CD8-positive, alpha-beta memory T cell (primary cell): ENCODE results near the gene MMRN2. TPM values are rescaled to one million over a fixed set of nuclear protein-coding genes. Genes with fewer than 3 reads are reported as not detected.

Experiments
- CTCF ChIA-PET: fragments of 350-600 bp; sonication (Branson Sonifier 250); formaldehyde crosslinking; loops from one replicate; lab custom pipeline; 2021; ENCODE audit warnings: antibody characterized with exemption; lab: Charles Lee
- POLR2A ChIA-PET: fragments of 350-600 bp; sonication (Branson Sonifier 250); formaldehyde crosslinking; loops from one replicate; lab custom pipeline; 2021; ENCODE audit warnings: antibody characterized with exemption; lab: Charles Lee
- DNase-seq, 5 donors: peaks; one replicate each; pipeline versions ENCODE4 v3.0.0 to v3.0.0-alpha.2; 2020 to 2022; ENCODE audit warnings: mixed read lengths in 1 of 5
- H3K27ac ChIP-seq: one replicate; pipeline ENCODE4 v1.7.0; 2013; ENCODE audit warnings: low read depth, mild to moderate bottlenecking, low read length, moderate library complexity
- H3K27me3 ChIP-seq: 2 replicates; pipeline ENCODE4 v1.7.0; 2013; ENCODE audit warnings: low read length, mild to moderate bottlenecking; ENCODE audit not compliant: insufficient read depth, poor library complexity, severe bottlenecking
- H3K36me3 ChIP-seq: 2 replicates; pipeline ENCODE4 v1.7.0; 2013; ENCODE audit warnings: mild to moderate bottlenecking, low read length, moderate library complexity; ENCODE audit not compliant: insufficient read depth
- H3K4me1 ChIP-seq: 2 replicates; pipeline ENCODE4 v1.7.0; 2013; ENCODE audit warnings: mild to moderate bottlenecking, low read length, moderate library complexity; ENCODE audit not compliant: insufficient read depth
- H3K4me3 ChIP-seq: 2 replicates; pipeline ENCODE4 v1.7.0; 2013; ENCODE audit warnings: mild to moderate bottlenecking, low read length
- H3K9me3 ChIP-seq: 2 replicates; pipeline ENCODE4 v1.7.0; 2013; ENCODE audit warnings: mild to moderate bottlenecking, low read length
- H3K27ac Mint-ChIP-seq, 8 donors: one replicate each; pipeline ENCODE4 v1.8.0; 2020 to 2021; ENCODE audit warnings: mixed read lengths in 8 of 8, mild to moderate bottlenecking in 6 of 8, inconsistent platforms in 3 of 8, moderate library complexity in 3 of 8
- H3K27me3 Mint-ChIP-seq, 2 donors: one replicate each; pipeline ENCODE4 v1.8.0; 2020 to 2021; ENCODE audit warnings: mixed read lengths in 2 of 2, mild to moderate bottlenecking in 1 of 2, moderate library complexity in 1 of 2
- H3K36me3 Mint-ChIP-seq, 3 donors: one replicate each; pipeline ENCODE4 v1.8.0; 2020 to 2021; ENCODE audit warnings: mixed read lengths in 3 of 3, inconsistent platforms in 1 of 3, mild to moderate bottlenecking in 1 of 3
- H3K4me1 Mint-ChIP-seq, 3 donors: one replicate each; pipeline ENCODE4 v1.8.0; 2020 to 2021; ENCODE audit warnings: mixed read lengths in 3 of 3, inconsistent platforms in 1 of 3, mild to moderate bottlenecking in 1 of 3
- H3K4me3 Mint-ChIP-seq, 7 donors: one replicate each; pipeline ENCODE4 v1.8.0; 2020 to 2021; ENCODE audit warnings: mixed read lengths in 7 of 7, mild to moderate bottlenecking in 6 of 7, moderate library complexity in 4 of 7, inconsistent platforms in 2 of 7
- H3K9me3 Mint-ChIP-seq, 5 donors: one replicate each; pipeline ENCODE4 v1.8.0; 2020 to 2022; ENCODE audit warnings: mixed read lengths in 5 of 5, mild to moderate bottlenecking in 3 of 5, moderate library complexity in 2 of 5, inconsistent platforms in 1 of 5
- polyA plus RNA-seq: library from polyadenylated mRNA; unstranded; fragments of 300-500 nt; fragmentation: Illumina TruSeq; gene quantifications from one replicate; pipeline ENCODE4 v1.2.3, GENCODE V29; 2021
- total RNA-seq, 2 experiments: library from RNA; stranded (reverse); gene quantifications; one replicate each; pipeline ENCODE4 v1.2.3, GENCODE V29; 2021

Gene MMRN2
- total and polyA plus RNA-seq, 3 experiments from 2014 or later, result not detected

GRCh38 chr10:86972613-86973380 lies 15.4 kb upstream of the MMRN2 start:
- H3K27me3 ChIP-seq, result no peaks in the 10 kb centered on the region
- Mint-ChIP-seq H3K36me3 (no peaks in the 10 kb centered on the region), H3K27ac (peak overlapping the region in 7 of 8 donors; percentile 7 to 86 (median 68)), H3K4me3 (peak overlapping the region; percentile 4 to 66 (median 39)), H3K9me3 (no peaks in the 10 kb centered on the region), H3K4me1 (peaks cover 15 to 35% (median 21%) of the 10 kb centered on the region in 3 donors), H3K27me3 (peaks cover 0 to 2% of the 10 kb centered on the region in 2 donors)
- ChIA-PET POLR2A (no interaction called here), CTCF (no interaction called here)
- H3K27ac ChIP-seq, result no peak overlapping the region
- no peak overlapping the region for H3K4me3 ChIP-seq
- no peaks in the 10 kb centered on the region for H3K9me3 ChIP-seq
- H3K36me3 ChIP-seq, result no peaks in the 10 kb centered on the region
- no peak for DNase-seq
- H3K4me1 ChIP-seq, result peaks cover 31% of the 10 kb centered on the region

DNA sequence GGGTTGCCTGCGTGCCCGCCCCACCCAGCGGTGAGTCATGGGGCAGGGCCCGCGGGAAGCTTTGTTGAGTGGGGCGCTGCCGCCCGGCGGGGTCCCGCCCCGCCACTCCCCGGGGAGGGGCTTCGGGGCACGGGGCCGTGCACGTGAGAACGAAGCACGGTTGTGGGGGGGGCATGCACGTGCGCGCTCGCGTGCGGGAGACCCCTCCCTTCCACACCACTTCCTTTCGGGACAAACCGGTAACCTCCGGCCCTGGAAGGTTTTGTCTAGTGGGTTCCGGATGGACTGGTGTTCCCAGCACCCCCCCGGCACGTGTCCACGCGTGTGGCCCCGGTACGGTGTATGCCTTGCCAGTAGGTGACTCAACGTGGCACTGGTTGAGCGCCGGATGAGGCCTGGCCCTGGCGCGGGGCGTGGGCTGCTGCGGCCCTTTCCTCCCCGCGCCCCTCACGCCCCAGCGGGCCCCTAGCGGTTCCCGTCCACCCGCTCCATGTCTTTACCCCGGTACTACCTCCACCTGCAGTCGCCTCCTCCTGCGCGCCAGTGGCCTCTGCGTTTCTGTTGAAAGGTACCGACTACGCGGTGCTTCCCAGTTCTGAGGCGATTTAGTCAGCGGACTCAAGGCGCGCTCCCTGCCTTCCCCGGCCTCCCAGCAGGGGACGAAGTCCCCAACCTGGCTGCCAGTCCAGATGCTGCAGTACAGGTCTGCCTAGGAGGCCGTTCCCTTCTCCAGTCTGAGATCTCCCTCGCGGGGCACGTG lies 14.0 kb upstream of the MMRN2 start:
- no peaks in the 10 kb centered on the region for H3K9me3 Mint-ChIP-seq
- Histone ChIP-seq H3K27ac (peak overlapping the region; percentile 61), H3K36me3 (no peaks in the 10 kb centered on the region), H3K9me3 (no peaks in the 10 kb centered on the region), H3K4me3 (peak overlapping the region; percentile 71), H3K27me3 (no peaks in the 10 kb centered on the region), H3K4me1 (peaks cover 37% of the 10 kb centered on the region)
- DNase-seq, result peak; percentile 86 to 95 (median 89)
- ChIA-PET POLR2A (interaction anchor here (0.6 to 1.3 kb wide), 10 partner anchors 11 to 1853 kb away, joined by 3 to 9 read pairs (median 4); partner anchors contain the start of genes ATAD1, BMPR1A, GLUD1 and SHLD2), CTCF (interaction anchor here (1.0 to 1.7 kb wide), 3 partner anchors 15 to 32 kb away, joined by 4 to 7 read pairs (median 6); partner anchors contain the start of gene MMRN2)
- H3K4me1 Mint-ChIP-seq, result peaks cover 18 to 45% (median 28%) of the 10 kb centered on the region in 3 donors
- H3K27me3 Mint-ChIP-seq, result peaks cover 0 to 2% of the 10 kb centered on the region in 2 donors
- peak overlapping the region; percentile 76 to 92 (median 82) for H3K4me3 Mint-ChIP-seq
- peak overlapping the region; percentile 90 to 97 (median 94) for H3K27ac Mint-ChIP-seq
- H3K36me3 Mint-ChIP-seq, result no peaks in the 10 kb centered on the region

DNA sequence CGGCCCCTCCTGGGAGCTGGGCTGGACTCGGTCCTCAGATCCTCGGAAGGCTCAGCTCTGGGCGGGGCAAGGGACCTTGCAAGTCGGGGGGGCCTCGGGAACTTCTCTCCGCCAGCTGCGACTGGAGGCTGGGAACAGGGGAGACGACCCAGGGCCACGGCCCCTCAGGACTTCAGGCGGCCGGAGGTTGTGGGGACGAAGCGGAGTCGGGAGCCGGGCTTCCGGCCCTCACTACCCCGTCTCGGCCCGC lies 13.5 kb upstream of the MMRN2 start:
- Histone ChIP-seq H3K9me3 (no peaks in the 10 kb centered on the region), H3K27ac (peak overlapping the region; percentile 61), H3K27me3 (no peaks in the 10 kb centered on the region), H3K36me3 (no peaks in the 10 kb centered on the region), H3K4me1 (peaks cover 42% of the 10 kb centered on the region), H3K4me3 (peak overlapping the region; percentile 71)
- peaks cover 24 to 50% (median 33%) of the 10 kb centered on the region in 3 donors for H3K4me1 Mint-ChIP-seq
- ChIA-PET CTCF (interaction anchor here (1.0 to 1.7 kb wide), 3 partner anchors 14 to 31 kb away, joined by 4 to 7 read pairs (median 6); partner anchors contain the start of gene MMRN2), POLR2A (interaction anchor here (0.6 to 1.3 kb wide), 10 partner anchors 10 to 1854 kb away, joined by 3 to 9 read pairs (median 4); partner anchors contain the start of genes ATAD1, BMPR1A, GLUD1 and SHLD2)
- H3K36me3 Mint-ChIP-seq, result no peaks in the 10 kb centered on the region
- peak overlapping the region; percentile 74 to 97 (median 89) for H3K27ac Mint-ChIP-seq
- peaks cover 0 to 2% of the 10 kb centered on the region in 2 donors for H3K27me3 Mint-ChIP-seq
- H3K9me3 Mint-ChIP-seq, result no peaks in the 10 kb centered on the region
- H3K4me3 Mint-ChIP-seq, result peak overlapping the region; percentile 76 to 92 (median 82)
- no peak for DNase-seq

GRCh38 chr10:86970162-86970981 lies 13.0 kb upstream of the MMRN2 start:
- Mint-ChIP-seq H3K4me3 (peak overlapping the region; percentile 76 to 92 (median 82)), H3K4me1 (peaks cover 28 to 55% (median 38%) of the 10 kb centered on the region in 3 donors), H3K27me3 (peaks cover 0 to 2% of the 10 kb centered on the region in 2 donors), H3K27ac (peak overlapping the region; percentile 74 to 97 (median 89)), H3K36me3 (no peaks in the 10 kb centered on the region), H3K9me3 (no peaks in the 10 kb centered on the region)
- Histone ChIP-seq H3K27me3 (no peaks in the 10 kb centered on the region), H3K9me3 (no peaks in the 10 kb centered on the region), H3K27ac (peak overlapping the region; percentile 61), H3K4me3 (peak overlapping the region; percentile 71), H3K4me1 (peaks cover 46% of the 10 kb centered on the region), H3K36me3 (no peaks in the 10 kb centered on the region)
- no peak for DNase-seq
- ChIA-PET POLR2A (interaction anchor here (0.6 to 1.3 kb wide), 10 partner anchors 10 to 1854 kb away, joined by 3 to 9 read pairs (median 4); partner anchors contain the start of genes ATAD1, BMPR1A, GLUD1 and SHLD2), CTCF (interaction anchor here (1.0 to 5.5 kb wide), 4 partner anchors 14 to 31 kb away, joined by 4 to 61 read pairs (median 6); partner anchors contain the start of gene MMRN2)

DNA sequence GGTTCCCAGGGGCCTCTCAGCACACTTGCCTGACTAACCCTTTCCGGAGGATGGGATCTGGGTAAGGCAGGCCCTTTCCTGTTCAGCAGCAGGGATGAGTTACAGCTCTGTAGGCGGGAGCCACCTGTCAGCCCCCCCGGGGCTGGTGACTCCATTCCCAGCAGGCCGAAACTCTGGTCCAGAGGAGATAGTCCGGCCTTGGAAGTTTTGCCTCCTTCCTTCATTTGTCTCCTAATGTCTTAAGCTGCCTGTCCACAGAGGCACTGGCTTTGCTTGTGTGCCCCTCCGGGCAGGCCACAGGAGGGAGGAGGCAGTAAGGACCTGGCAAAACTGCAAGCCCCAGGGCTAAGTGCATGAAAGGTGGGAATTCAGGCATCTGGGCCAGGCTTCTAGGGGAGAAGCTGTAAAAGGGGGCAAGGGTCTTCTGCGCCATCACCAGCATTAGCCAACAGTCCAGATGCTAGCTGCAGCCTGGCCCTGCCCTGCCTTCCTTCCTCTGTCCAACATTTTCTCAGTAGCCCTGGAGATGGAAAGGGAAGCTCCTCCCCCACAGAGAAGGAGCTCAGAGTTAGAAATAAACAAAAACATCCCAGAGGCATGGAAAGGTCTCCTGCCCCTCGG lies 12.1 kb upstream of the MMRN2 start:
- no peaks in the 10 kb centered on the region for H3K27me3 ChIP-seq
- Mint-ChIP-seq H3K9me3 (no peaks in the 10 kb centered on the region), H3K27me3 (peaks cover 0 to 4% of the 10 kb centered on the region in 2 donors), H3K27ac (peak overlapping the region in 2 of 8 donors; percentile 68 to 96), H3K4me3 (peak overlapping the region in 6 of 7 donors; percentile 28 to 87 (median 48)), H3K4me1 (peaks cover 28 to 55% (median 41%) of the 10 kb centered on the region in 3 donors), H3K36me3 (no peaks in the 10 kb centered on the region)
- no peaks in the 10 kb centered on the region for H3K9me3 ChIP-seq
- DNase-seq, result no peak
- CTCF ChIA-PET, result interaction anchor here (1.3 to 5.5 kb wide), 2 partner anchors 23 to 30 kb away, joined by 6 to 61 read pairs; no protein-coding TSS in a partner anchor
- peaks cover 46% of the 10 kb centered on the region for H3K4me1 ChIP-seq
- H3K36me3 ChIP-seq, result no peaks in the 10 kb centered on the region
- POLR2A ChIA-PET, result no interaction called here
- no peak overlapping the region for H3K4me3 ChIP-seq
- no peak overlapping the region for H3K27ac ChIP-seq

DNA sequence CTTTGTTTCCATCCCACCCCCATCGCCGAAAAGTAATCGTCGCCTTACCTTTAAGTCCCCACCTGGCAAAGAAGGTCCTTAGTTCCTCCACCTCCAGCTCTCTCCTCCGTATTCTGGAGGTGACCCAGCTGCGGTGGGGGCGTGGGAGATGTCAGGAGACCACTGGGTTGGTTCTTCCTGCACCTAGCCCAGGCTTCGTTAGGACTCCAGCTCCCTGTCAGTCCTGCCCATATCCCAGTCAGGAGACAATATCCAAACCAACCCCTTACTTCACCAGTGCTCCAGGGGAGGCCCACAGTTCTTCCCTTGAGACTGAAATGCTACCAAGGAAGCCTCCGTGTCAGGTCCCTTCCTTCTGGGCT lies 11.6 kb upstream of the MMRN2 start:
- no peak overlapping the region for H3K4me3 ChIP-seq

More for the DNA sequence above, 11.6 kb upstream of the MMRN2 start:
- Mint-ChIP-seq H3K4me3 (peak overlapping the region in 4 of 7 donors; percentile 23 to 87 (median 36)), H3K27me3 (peaks cover 0 to 4% of the 10 kb centered on the region in 2 donors), H3K9me3 (no peaks in the 10 kb centered on the region), H3K4me1 (peaks cover 28 to 55% (median 41%) of the 10 kb centered on the region in 3 donors), H3K36me3 (no peaks in the 10 kb centered on the region), H3K27ac (no peak overlapping the region)
- H3K27me3 ChIP-seq, result no peaks in the 10 kb centered on the region
- H3K9me3 ChIP-seq, result no peaks in the 10 kb centered on the region
- H3K4me1 ChIP-seq, result peaks cover 46% of the 10 kb centered on the region
- DNase-seq, result no peak
- no peaks in the 10 kb centered on the region for H3K36me3 ChIP-seq
- H3K27ac ChIP-seq, result no peak overlapping the region
- ChIA-PET POLR2A (interaction anchor here (1.3 kb wide), 1 partner anchor 257 kb away, joined by 3 read pairs; no protein-coding TSS in a partner anchor), CTCF (interaction anchor here (1.3 to 5.5 kb wide), 2 partner anchors 23 to 29 kb away, joined by 6 to 61 read pairs; no protein-coding TSS in a partner anchor)
